Thyroid gland (tissue), 4 donors: Measurements from ENCODE around the gene CHST2.

Source experiments
- POLR2A ChIP-seq, 2 donors: fragments of 450-650 bp; IDR thresholded peaks; one replicate each; pipeline ENCODE4 v1.6.1; 2017; ENCODE audit warnings: antibody characterized with exemption in 2 of 2, mild to moderate bottlenecking in 2 of 2, moderate library complexity in 1 of 2
- TF ChIP-seq, protein P1 (sequence below), 6 experiments: fragments of 200-600 bp in 3 of 6; fragments of 450-650 bp in 3 of 6; sonication (generic) in 3 of 6; IDR thresholded peaks; one replicate each; pipeline ENCODE4 v1.5.1; 2016 to 2019; ENCODE audit warnings: antibody characterized with exemption in 6 of 6, mild to moderate bottlenecking in 2 of 6, inconsistent platforms in 1 of 6, moderate library complexity in 1 of 6

DNA sequence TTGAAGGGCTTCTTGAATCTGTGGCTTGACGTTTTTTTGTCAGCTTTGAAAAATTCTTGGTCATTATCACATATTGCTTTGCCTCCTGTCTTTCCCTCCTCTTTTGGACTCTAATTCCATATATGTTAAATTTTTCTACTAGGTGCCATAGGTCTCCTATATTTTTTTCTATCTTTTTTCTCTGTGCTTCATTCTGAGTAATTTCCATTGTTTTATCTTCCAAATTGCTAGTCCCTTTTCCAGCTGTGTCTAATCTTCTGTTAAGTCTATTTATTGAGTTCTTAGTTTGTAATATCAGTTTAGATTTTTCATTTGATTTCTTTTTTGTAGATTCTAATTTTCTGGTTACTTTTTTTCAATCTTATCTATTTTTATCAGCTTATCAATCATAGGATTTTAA lies 53.7 kb downstream of the CHST2 start:
- TF ChIP-seq POLR2A (IDR thresholded peaks at IDR 0.05): no peak
- TF ChIP-seq, protein P1, sequence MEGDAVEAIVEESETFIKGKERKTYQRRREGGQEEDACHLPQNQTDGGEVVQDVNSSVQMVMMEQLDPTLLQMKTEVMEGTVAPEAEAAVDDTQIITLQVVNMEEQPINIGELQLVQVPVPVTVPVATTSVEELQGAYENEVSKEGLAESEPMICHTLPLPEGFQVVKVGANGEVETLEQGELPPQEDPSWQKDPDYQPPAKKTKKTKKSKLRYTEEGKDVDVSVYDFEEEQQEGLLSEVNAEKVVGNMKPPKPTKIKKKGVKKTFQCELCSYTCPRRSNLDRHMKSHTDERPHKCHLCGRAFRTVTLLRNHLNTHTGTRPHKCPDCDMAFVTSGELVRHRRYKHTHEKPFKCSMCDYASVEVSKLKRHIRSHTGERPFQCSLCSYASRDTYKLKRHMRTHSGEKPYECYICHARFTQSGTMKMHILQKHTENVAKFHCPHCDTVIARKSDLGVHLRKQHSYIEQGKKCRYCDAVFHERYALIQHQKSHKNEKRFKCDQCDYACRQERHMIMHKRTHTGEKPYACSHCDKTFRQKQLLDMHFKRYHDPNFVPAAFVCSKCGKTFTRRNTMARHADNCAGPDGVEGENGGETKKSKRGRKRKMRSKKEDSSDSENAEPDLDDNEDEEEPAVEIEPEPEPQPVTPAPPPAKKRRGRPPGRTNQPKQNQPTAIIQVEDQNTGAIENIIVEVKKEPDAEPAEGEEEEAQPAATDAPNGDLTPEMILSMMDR (IDR thresholded peaks at IDR 0.05): no peak
